ENCODE data around the gene ZNF330. TPM values are rescaled to one million over a fixed set of nuclear protein-coding genes. Genes with fewer than 3 reads are reported as not detected.

The ZNF330 gene
- total and polyA plus RNA-seq, 10 of the 15 experiments (the other 5 are each of a cell fraction or from before 2014, with no cell fraction given), result 31.3 to 57.6 (median 44.3) TPM

DNA sequence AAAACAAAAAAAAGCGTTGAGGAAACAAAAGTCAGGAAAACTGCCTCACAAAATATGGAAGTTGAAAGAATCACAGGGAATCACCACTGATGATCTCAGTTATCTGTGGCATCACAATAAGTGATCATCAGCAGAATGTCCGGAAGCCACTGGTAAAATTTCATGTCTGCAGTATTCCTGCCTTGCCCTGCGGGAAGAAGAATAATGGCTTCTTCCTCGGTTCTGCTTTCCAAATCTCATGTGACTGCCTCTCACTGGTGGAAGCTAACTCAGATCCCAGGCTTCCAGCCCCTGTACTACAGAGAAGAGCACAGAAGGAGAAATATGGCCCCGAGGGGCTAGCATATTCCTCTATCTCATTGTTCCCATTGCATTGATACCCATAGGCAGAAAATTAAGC lies 12.7 kb upstream of the ZNF330 start (continued):
- no peak for TF ChIP-seq ETV6 (conservative IDR thresholded peaks at IDR 0.05 in 1 of 2, IDR thresholded peaks at IDR 0.05 in 1 of 2; ENCODE audit: borderline replicate concordance in 1 of 2, low read depth in 1 of 2)
- TF ChIP-seq, protein P1, sequence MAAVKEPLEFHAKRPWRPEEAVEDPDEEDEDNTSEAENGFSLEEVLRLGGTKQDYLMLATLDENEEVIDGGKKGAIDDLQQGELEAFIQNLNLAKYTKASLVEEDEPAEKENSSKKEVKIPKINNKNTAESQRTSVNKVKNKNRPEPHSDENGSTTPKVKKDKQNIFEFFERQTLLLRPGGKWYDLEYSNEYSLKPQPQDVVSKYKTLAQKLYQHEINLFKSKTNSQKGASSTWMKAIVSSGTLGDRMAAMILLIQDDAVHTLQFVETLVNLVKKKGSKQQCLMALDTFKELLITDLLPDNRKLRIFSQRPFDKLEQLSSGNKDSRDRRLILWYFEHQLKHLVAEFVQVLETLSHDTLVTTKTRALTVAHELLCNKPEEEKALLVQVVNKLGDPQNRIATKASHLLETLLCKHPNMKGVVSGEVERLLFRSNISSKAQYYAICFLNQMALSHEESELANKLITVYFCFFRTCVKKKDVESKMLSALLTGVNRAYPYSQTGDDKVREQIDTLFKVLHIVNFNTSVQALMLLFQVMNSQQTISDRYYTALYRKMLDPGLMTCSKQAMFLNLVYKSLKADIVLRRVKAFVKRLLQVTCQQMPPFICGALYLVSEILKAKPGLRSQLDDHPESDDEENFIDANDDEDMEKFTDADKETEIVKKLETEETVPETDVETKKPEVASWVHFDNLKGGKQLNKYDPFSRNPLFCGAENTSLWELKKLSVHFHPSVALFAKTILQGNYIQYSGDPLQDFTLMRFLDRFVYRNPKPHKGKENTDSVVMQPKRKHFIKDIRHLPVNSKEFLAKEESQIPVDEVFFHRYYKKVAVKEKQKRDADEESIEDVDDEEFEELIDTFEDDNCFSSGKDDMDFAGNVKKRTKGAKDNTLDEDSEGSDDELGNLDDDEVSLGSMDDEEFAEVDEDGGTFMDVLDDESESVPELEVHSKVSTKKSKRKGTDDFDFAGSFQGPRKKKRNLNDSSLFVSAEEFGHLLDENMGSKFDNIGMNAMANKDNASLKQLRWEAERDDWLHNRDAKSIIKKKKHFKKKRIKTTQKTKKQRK (IDR thresholded peaks at IDR 0.05; ENCODE audit: low read depth, low read length), result no peak
- no peak for TF ChIP-seq ASH2L (IDR thresholded peaks at IDR 0.05; ENCODE audit: borderline replicate concordance, low read depth)
- no peak for TF ChIP-seq KDM1A (IDR thresholded peaks at IDR 0.05; ENCODE audit: borderline replicate concordance)
- TF ChIP-seq, protein P2, sequence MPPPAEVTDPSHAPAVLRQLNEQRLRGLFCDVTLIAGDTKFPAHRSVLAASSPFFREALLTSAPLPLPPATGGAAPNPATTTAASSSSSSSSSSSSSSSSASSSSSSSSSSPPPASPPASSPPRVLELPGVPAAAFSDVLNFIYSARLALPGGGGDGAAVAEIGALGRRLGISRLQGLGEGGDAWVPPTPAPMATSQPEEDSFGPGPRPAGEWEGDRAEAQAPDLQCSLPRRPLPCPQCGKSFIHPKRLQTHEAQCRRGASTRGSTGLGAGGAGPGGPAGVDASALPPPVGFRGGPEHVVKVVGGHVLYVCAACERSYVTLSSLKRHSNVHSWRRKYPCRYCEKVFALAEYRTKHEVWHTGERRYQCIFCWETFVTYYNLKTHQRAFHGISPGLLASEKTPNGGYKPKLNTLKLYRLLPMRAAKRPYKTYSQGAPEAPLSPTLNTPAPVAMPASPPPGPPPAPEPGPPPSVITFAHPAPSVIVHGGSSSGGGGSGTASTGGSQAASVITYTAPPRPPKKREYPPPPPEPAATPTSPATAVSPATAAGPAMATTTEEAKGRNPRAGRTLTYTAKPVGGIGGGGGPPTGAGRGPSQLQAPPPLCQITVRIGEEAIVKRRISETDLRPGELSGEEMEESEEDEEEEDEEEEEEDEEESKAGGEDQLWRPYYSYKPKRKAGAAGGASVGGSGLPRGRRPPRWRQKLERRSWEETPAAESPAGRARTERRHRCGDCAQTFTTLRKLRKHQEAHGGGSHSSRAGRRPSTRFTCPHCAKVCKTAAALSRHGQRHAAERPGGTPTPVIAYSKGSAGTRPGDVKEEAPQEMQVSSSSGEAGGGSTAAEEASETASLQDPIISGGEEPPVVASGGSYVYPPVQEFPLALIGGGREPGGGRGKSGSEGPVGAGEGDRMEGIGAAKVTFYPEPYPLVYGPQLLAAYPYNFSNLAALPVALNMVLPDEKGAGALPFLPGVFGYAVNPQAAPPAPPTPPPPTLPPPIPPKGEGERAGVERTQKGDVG (CRISPR knock-in tag; IDR thresholded peaks at IDR 0.05), result no peak
- no peak for TF ChIP-seq RELA (IDR thresholded peaks at IDR 0.05; ENCODE audit: borderline replicate concordance, partially characterized antibody)
- no peak for TF ChIP-seq MYB (IDR thresholded peaks at IDR 0.05; ENCODE audit: borderline replicate concordance, low read depth, low read length)
- TF ChIP-seq RBBP5 (conservative IDR thresholded peaks at IDR 0.05), result no peak
- TF ChIP-seq CBX5 (IDR thresholded peaks at IDR 0.05; ENCODE audit: low read depth), result no peak

Measured in GM12878 (cell line).